GM19025 (cell line): Measurements from ENCODE around the gene CUZD1.

Experiments
- ATAC-seq: cut with Tn5 transposase; IDR thresholded peaks from one replicate; pipeline ENCODE4 v1.9.1; 2021; ENCODE audit warnings: mild to moderate bottlenecking, low read depth, moderate library complexity; ENCODE audit not compliant: unreplicated experiment

CUZD1 gene

GRCh38 chr10:122856902-122857301 lies 11.2 kb upstream of the CUZD1 start:
- ATAC-seq, result no peak

- ATAC-seq, result no peak
These were observed 10.1 kb upstream of the CUZD1 start for GRCh38 chr10:122855745-122856144.

- no peak for ATAC-seq
These were observed 9.0 kb upstream of the CUZD1 start for GRCh38 chr10:122854648-122855047.

- ATAC-seq, result no peak
These were observed 8.1 kb upstream of the CUZD1 start for GRCh38 chr10:122853665-122854313.

GRCh38 chr10:122852261-122852660 lies 6.6 kb upstream of the CUZD1 start:
- no peak for ATAC-seq

GRCh38 chr10:122850705-122851640 lies 5.3 kb upstream of the CUZD1 start:
- no peak for ATAC-seq

GRCh38 chr10:122849900-122850605 lies 4.4 kb upstream of the CUZD1 start:
- ATAC-seq, result no peak

- no peak for ATAC-seq
These were observed 3.4 kb upstream of the CUZD1 start for GRCh38 chr10:122849090-122849489.

GRCh38 chr10:122847782-122848604 lies 2.3 kb upstream of the CUZD1 start:
- ATAC-seq, result no peak

- ATAC-seq, result no peak
These were observed 1.5 kb downstream of the CUZD1 start for GRCh38 chr10:122844146-122844545.

GRCh38 chr10:122841569-122841968 lies 4.1 kb downstream of the CUZD1 start:
- ATAC-seq, result no peak

- no peak for ATAC-seq
These were observed 6.2 kb downstream of the CUZD1 start for GRCh38 chr10:122839505-122839904.

GRCh38 chr10:122838880-122839279 lies 6.8 kb downstream of the CUZD1 start:
- ATAC-seq, result no peak

GRCh38 chr10:122835908-122836307 lies 9.7 kb downstream of the CUZD1 start:
- no peak for ATAC-seq

- ATAC-seq, result no peak
These were observed 14.7 kb downstream of the CUZD1 start for GRCh38 chr10:122830965-122831353.

GRCh38 chr10:122830273-122830964 lies 15.2 kb downstream of the CUZD1 start:
- ATAC-seq, result no peak

GRCh38 chr10:122829454-122829853 lies 16.2 kb downstream of the CUZD1 start:
- ATAC-seq, result no peak

- no peak for ATAC-seq
These were observed 16.9 kb downstream of the CUZD1 start for GRCh38 chr10:122828716-122829255.

GRCh38 chr10:122827302-122827701 lies 18.4 kb downstream of the CUZD1 start:
- ATAC-seq, result no peak
